K562 (cell line): Measurements from ENCODE around the gene IQCM. TPM values are rescaled to one million over a fixed set of nuclear protein-coding genes. Genes with fewer than 3 reads are reported as not detected.

Experiments used
- ATAC-seq: fragments of 200-7000 bp; cut with Tn5 transposase; 3 replicates; pipeline ENCODE4 v1.9.1; 2020; ENCODE audit warnings: moderate library complexity
- BruUV-seq: library from RNA; stranded (reverse); fragments of 400-500 nt; replicated peaks from 2 replicates; lab custom pipeline; 2021; lab: Mats Ljungman, UMichigan
- CTCF ChIA-PET: fragments of 300-600 bp; formaldehyde crosslinking; extraction: SDS; loops from one replicate; lab custom pipeline; 2021; ENCODE audit warnings: low intra/inter-chr PET ratio; lab: Yijun Ruan, JAX
- POLR2A ChIA-PET: fragments of 300-600, 350-650 bp; sonication (Branson Sonifier 250); formaldehyde crosslinking; extraction: SDS; loops from one replicate; lab custom pipeline; 2021; ENCODE audit warnings: antibody characterized with exemption, inconsistent platforms; lab: Yijun Ruan, JAX
- DNase-seq, 4 experiments: peaks; one replicate each; pipeline versions ENCODE4 v3.0.0 to v3.0.0-alpha.2; 2011 to 2018; ENCODE audit warnings: low spot score in 3 of 4, mixed read lengths in 3 of 4; ENCODE audit errors: extremely low read depth in 1 of 4
- FAIRE-seq: peaks from 2 replicates; lab custom pipeline; 2011; peaks lifted over from hg19 to GRCh38; lab: Jason Lieb, UNC
- H2AFZ ChIP-seq: 2 replicates; pipeline ENCODE4 v1.6.0; 2011; ENCODE audit warnings: low read depth, low read length, control low read depth, inconsistent platforms
- H3K27ac ChIP-seq: fragments of 200-600 bp; 3 replicates; pipeline ENCODE4 v1.8.0; 2011; ENCODE audit warnings: low read depth, mild to moderate bottlenecking, control low read depth, inconsistent platforms, low read length, moderate library complexity, mixed read lengths; ENCODE audit errors: extremely low read depth
- H3K27me3 ChIP-seq, 2 experiments: fragments of 300-600 bp in 1 of 2; 2 replicates in 1 of 2; 3 replicates in 1 of 2; pipeline versions ENCODE4 v1.6.0 to v1.8.0; 2011; ENCODE audit warnings: inconsistent platforms in 2 of 2, low read length in 2 of 2, mild to moderate bottlenecking in 1 of 2, mixed read lengths in 1 of 2, moderate library complexity in 1 of 2; ENCODE audit not compliant: control insufficient read depth in 2 of 2, insufficient read depth in 2 of 2
- H3K36me3 ChIP-seq: fragments of 300-600 bp; 3 replicates; pipeline ENCODE4 v1.8.0; 2011; ENCODE audit warnings: mild to moderate bottlenecking, low read length, inconsistent platforms; ENCODE audit not compliant: control insufficient read depth, insufficient read depth
- H3K4me1 ChIP-seq, 2 experiments: fragments of 200-600 bp in 1 of 2; replicated peaks in 1 of 2; 2 replicates in 1 of 2; 3 replicates in 1 of 2; pipeline versions ENCODE4 v1.5.1 to v1.8.0; 2011; ENCODE audit warnings: inconsistent platforms in 2 of 2, low read length in 2 of 2, mild to moderate bottlenecking in 1 of 2, mixed read lengths in 1 of 2, moderate library complexity in 1 of 2; ENCODE audit not compliant: control insufficient read depth in 2 of 2, insufficient read depth in 2 of 2
- H3K4me2 ChIP-seq: 2 replicates; pipeline ENCODE4 v1.6.1; 2011; ENCODE audit warnings: low read length, control low read depth, inconsistent platforms, mixed read lengths; ENCODE audit not compliant: insufficient read depth
- H3K4me3 ChIP-seq: fragments of 200-600 bp; sonication (generic), shearing (Covaris generic); 2 replicates; pipeline ENCODE4 v1.5.1; 2016; ENCODE audit warnings: control low read depth, inconsistent platforms
- H3K79me2 ChIP-seq: fragments of 200-600 bp; 3 replicates; pipeline ENCODE4 v1.8.0; 2011; ENCODE audit warnings: low read length, inconsistent platforms; ENCODE audit not compliant: control insufficient read depth, insufficient read depth
- H3K9ac ChIP-seq, 2 experiments: 2 replicates each; pipeline versions ENCODE4 v1.6.0 to v1.6.1; 2011; ENCODE audit warnings: low read depth in 2 of 2, low read length in 2 of 2, control low read depth in 1 of 2, inconsistent platforms in 1 of 2, mild to moderate bottlenecking in 1 of 2, mixed read lengths in 1 of 2; ENCODE audit not compliant: insufficient read depth in 1 of 2
- H3K9me1 ChIP-seq: one replicate; pipeline ENCODE4 v1.6.0; 2011; ENCODE audit warnings: inconsistent platforms, mild to moderate bottlenecking, low read length, moderate library complexity; ENCODE audit not compliant: control insufficient read depth, insufficient read depth
- H3K9me3 ChIP-seq: replicated peaks from 2 replicates; pipeline ENCODE4 v1.5.1; 2011; ENCODE audit warnings: low read depth, low read length, inconsistent platforms; ENCODE audit not compliant: control insufficient read depth, insufficient read depth
- H4K20me1 ChIP-seq: replicated peaks from 2 replicates; pipeline ENCODE4 v1.6.1; 2011; ENCODE audit warnings: low read length, inconsistent platforms, mixed read lengths; ENCODE audit not compliant: control insufficient read depth, insufficient read depth
- CBFA2T2 ChIP-seq: fragments of 450-650 bp; conservative IDR thresholded peaks from 2 replicates; pipeline ENCODE4 v1.6.1; 2017; ENCODE audit warnings: mild to moderate bottlenecking
- CREBBP ChIP-seq: IDR thresholded peaks from one replicate; pipeline ENCODE4 v1.6.1; 2012; ENCODE audit warnings: low read depth, mild to moderate bottlenecking, control low read depth, inconsistent platforms, low read length
- ELF2 ChIP-seq: fragments of 250-450 bp; sonication (Bioruptor Pico); IDR thresholded peaks from 2 replicates; pipeline ENCODE4 v1.5.0; 2021; ENCODE audit warnings: mild to moderate bottlenecking
- HIVEP1 ChIP-seq: fragments of 250-450 bp; sonication (Bioruptor Pico); IDR thresholded peaks from 2 replicates; pipeline ENCODE4 v1.4.0; 2020; ENCODE audit warnings: mild to moderate bottlenecking
- PHB ChIP-seq: fragments of 250-450 bp; sonication (Bioruptor Pico); IDR thresholded peaks from 2 replicates; pipeline ENCODE4 v1.5.0; 2021
- SRSF7 ChIP-seq: fragments of 200-400 bp; formaldehyde crosslinking; optimal IDR thresholded peaks from 2 replicates; pipeline ENCODE3; 2017; ENCODE audit warnings: mild to moderate bottlenecking, low read depth, low read length
- TCF7 ChIP-seq: sonication (generic); IDR thresholded peaks from 2 replicates; pipeline ENCODE4 v1.6.1; 2016; ENCODE audit warnings: antibody characterized with exemption, borderline replicate concordance
- XRCC5 ChIP-seq: fragments of 200-400 bp; formaldehyde crosslinking; IDR thresholded peaks from 2 replicates; pipeline ENCODE4 v1.6.1; 2017; ENCODE audit warnings: low read depth, mild to moderate bottlenecking, low read length
- ZKSCAN8 ChIP-seq: fragments of 200-800 bp; sonication (Bioruptor generic); IDR thresholded peaks from 2 replicates; pipeline ENCODE4 v1.6.1; 2016; ENCODE audit warnings: missing genetic modification characterization, missing compliant biosample characterization
- ZNF143 ChIP-seq: sonication (generic); formaldehyde crosslinking; IDR thresholded peaks from 2 replicates; pipeline ENCODE4 v1.9.0; 2022; ENCODE audit warnings: mild to moderate bottlenecking, missing genetic modification reagents
- WGBS: fragments of 100-300 bp; shearing (Covaris generic); methylation state at CpG from one replicate; pipeline ENCODE4 v1.1.6; 2016; ENCODE audit warnings: low coverage, mixed read lengths; ENCODE audit not compliant: insufficient coverage; ENCODE audit errors: missing lambda C conversion rate; 5-methylcytosine and 5-hydroxymethylcytosine counted together
- in situ Hi-C: fragments of 300-500 bp; cut with MboI; formaldehyde crosslinking; loops from 4 replicates; pipeline ENCODE4 v1.15.0; 2018; ENCODE audit warnings: inconsistent platforms, mixed read lengths
- intact Hi-C: fragments of 100-400 bp; cut with micrococcal nuclease; formaldehyde crosslinking; loops from 2 replicates; pipeline ENCODE4 v1.14.2; 2022
- polyA plus RNA-seq, 8 experiments: library from polyadenylated mRNA; depleted of rRNA in 4 of 8; stranded (reverse) in 5 of 8; unstranded in 3 of 8; fragments of >200 nt; fragmentation: Nextera tagmentation in 2 of 8; fragmentation: Illumina TruSeq in 1 of 8; extraction: Ambion mirVana in 2 of 8; extraction: Trizol in 1 of 8; gene quantifications; 2 replicates each; pipeline versions ENCODE4 v1.2.1 to v1.2.3, GENCODE V29; 2011 to 2014; ENCODE audit warnings: inconsistent platforms in 1 of 8, missing spikeins in 1 of 8
- total RNA-seq, 7 experiments: library from RNA; depleted of rRNA in 6 of 7; stranded (reverse); fragments of >200 nt in 6 of 7; fragmentation: Illumina TruSeq in 2 of 7; extraction: Trizol in 2 of 7; gene quantifications; 2 replicates each; pipeline versions ENCODE4 v1.2.1 to v1.2.3, GENCODE V29; 2011 to 2021; ENCODE audit warnings: low replicate concordance in 1 of 7
- TF ChIP-seq, protein P1 (sequence below), 2 experiments: fragments of 450-650 bp; IDR thresholded peaks; 2 replicates each; pipeline ENCODE4 v1.6.1; 2016; ENCODE audit warnings: mild to moderate bottlenecking in 2 of 2, borderline replicate concordance in 1 of 2, low read depth in 1 of 2, moderate library complexity in 1 of 2
- TF ChIP-seq, protein P2 (sequence below): fragments of 450-650 bp; conservative IDR thresholded peaks from 2 replicates; pipeline ENCODE4 v1.6.1; 2016; ENCODE audit warnings: missing genetic modification characterization, low read depth, mild to moderate bottlenecking, control low read depth, missing compliant biosample characterization
- TF ChIP-seq, protein P3 (sequence below): sonication (generic); formaldehyde crosslinking; IDR thresholded peaks from 2 replicates; pipeline ENCODE4 v1.8.0; 2023; ENCODE audit warnings: mild to moderate bottlenecking, missing genetic modification reagents

The IQCM gene
- total and polyA plus RNA-seq, 9 of the 15 experiments (the other 6 are each of a cell fraction or from before 2014, with no cell fraction given) = not detected

DNA sequence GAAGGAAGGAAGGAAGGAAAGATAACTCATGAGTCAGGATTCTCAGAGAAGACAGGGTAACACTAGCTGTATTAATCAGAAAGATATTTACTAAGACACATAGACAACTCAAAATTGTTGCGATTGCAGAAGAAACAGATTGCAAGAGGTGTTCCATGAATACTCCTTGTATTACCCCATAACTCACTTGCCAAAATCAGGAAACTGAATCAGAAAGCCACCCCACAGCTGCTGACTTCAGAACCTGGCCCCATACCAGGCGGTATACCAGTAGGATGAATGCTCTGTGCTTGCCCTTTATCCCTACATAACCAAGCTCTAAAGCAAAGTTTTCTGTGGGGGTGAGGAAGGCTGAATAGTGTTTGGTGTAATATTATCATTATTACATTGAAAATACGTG is 468.5 kb downstream of the IQCM start:
- H3K9me3 ChIP-seq = no peaks in the 10 kb centered on the region
- no peaks in the 10 kb centered on the region for H3K27me3 ChIP-seq
- H3K4me2 ChIP-seq = no peak overlapping the region
- ChIA-PET CTCF (no interaction called here), POLR2A (no interaction called here)
- no peaks in the 10 kb centered on the region for H3K9me1 ChIP-seq
- H2AFZ ChIP-seq = no peak overlapping the region
- in situ Hi-C loops (no loop called here), intact Hi-C loops (no loop called here)
- no peak overlapping the region for H3K4me3 ChIP-seq
- H3K4me1 ChIP-seq = no peaks in the 10 kb centered on the region
- H3K79me2 ChIP-seq = no peaks in the 10 kb centered on the region
- H3K27ac ChIP-seq = no peak overlapping the region
- TF ChIP-seq HIVEP1 (CRISPR knock-in tag) (no peak), PHB (CRISPR knock-in tag) (no peak), ELF2 (no peak), ZNF143 (CRISPR knock-in tag) (no peak), CREBBP (no peak), TCF7 (no peak), XRCC5 (no peak), CBFA2T2 (no peak), ZKSCAN8 (CRISPR knock-in tag) (no peak), SRSF7 (no peak)
- TF ChIP-seq, protein P1, sequence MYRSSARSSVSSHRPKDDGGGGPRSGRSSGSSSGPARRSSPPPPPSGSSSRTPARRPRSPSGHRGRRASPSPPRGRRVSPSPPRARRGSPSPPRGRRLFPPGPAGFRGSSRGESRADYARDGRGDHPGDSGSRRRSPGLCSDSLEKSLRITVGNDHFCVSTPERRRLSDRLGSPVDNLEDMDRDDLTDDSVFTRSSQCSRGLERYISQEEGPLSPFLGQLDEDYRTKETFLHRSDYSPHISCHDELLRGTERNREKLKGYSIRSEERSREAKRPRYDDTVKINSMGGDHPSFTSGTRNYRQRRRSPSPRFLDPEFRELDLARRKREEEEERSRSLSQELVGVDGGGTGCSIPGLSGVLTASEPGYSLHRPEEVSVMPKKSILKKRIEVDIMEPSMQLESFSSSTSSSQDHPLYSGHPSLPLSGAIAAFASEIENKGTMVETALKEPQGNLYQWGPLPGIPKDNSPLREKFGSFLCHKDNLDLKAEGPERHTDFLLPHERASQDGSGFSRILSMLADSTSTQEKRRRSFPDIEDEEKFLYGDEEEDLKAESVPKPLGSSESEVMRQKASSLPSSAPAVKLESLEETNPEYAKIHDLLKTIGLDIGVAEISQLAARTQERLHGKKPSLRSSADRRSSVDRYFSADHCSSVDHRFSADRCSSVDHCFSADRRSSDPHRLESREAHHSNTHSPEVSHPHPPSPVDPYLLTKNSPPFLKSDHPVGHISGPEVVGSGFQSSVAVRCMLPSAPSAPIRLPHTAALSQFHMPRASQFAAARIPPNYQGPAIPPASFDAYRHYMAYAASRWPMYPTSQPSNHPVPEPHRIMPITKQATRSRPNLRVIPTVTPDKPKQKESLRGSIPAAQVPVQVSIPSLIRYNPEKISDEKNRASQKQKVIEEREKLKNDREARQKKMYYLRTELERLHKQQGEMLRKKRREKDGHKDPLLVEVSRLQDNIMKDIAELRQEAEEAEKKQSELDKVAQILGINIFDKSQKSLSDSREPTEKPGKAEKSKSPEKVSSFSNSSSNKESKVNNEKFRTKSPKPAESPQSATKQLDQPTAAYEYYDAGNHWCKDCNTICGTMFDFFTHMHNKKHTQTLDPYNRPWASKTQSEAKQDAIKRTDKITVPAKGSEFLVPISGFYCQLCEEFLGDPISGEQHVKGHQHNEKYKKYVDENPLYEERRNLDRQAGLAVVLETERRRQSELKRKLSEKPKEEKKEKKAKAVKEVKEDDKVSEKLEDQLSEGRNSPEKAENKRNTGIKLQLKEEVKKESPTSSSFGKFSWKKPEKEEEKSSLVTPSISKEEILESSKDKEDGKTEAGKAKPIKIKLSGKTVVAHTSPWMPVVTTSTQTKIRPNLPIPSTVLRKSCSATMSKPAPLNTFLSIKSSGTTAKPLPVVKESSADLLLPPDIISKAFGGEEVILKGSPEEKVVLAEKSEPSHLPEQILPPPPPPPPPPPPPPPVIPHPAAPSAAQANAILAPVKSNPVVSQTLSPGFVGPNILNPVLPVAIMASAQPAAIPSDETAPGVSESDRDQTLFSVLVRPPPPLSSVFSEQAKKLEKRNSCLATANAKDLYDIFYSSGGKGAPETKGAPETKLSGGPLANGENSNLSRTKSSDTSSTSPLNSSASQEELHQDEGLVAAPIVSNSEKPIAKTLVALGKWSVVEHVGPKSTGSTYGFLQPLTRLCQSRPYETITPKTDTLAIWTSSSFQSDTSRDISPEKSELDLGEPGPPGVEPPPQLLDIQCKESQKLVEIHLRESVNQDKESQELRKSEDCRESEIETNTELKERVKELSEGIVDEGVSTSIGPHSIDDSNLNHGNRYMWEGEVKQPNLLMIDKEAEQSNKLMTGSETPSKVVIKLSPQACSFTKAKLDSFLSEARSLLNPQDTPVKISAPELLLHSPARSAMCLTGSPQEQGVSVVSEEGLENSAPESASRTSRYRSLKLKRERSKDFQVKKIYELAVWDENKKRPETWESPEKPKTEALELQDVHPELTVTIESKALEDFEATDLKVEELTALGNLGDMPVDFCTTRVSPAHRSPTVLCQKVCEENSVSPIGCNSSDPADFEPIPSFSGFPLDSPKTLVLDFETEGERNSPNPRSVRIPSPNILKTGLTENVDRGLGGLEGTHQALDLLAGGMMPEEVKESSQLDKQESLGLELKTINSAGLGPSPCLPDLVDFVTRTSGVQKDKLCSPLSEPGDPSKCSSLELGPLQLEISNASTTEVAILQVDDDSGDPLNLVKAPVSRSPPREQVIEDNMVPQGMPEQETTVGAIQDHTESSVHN (IDR thresholded peaks at IDR 0.05; ENCODE audit: borderline replicate concordance in 1 of 2, low read depth in 1 of 2) = no peak
- TF ChIP-seq, protein P2, sequence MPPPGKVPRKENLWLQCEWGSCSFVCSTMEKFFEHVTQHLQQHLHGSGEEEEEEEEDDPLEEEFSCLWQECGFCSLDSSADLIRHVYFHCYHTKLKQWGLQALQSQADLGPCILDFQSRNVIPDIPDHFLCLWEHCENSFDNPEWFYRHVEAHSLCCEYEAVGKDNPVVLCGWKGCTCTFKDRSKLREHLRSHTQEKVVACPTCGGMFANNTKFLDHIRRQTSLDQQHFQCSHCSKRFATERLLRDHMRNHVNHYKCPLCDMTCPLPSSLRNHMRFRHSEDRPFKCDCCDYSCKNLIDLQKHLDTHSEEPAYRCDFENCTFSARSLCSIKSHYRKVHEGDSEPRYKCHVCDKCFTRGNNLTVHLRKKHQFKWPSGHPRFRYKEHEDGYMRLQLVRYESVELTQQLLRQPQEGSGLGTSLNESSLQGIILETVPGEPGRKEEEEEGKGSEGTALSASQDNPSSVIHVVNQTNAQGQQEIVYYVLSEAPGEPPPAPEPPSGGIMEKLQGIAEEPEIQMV = no peak
- TF ChIP-seq, protein P3, sequence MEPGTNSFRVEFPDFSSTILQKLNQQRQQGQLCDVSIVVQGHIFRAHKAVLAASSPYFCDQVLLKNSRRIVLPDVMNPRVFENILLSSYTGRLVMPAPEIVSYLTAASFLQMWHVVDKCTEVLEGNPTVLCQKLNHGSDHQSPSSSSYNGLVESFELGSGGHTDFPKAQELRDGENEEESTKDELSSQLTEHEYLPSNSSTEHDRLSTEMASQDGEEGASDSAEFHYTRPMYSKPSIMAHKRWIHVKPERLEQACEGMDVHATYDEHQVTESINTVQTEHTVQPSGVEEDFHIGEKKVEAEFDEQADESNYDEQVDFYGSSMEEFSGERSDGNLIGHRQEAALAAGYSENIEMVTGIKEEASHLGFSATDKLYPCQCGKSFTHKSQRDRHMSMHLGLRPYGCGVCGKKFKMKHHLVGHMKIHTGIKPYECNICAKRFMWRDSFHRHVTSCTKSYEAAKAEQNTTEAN (CRISPR knock-in tag) = no peak
- no TSS peak for BruUV-seq
- no peak for ATAC-seq
- H4K20me1 ChIP-seq = no peaks in the 10 kb centered on the region
- H3K9ac ChIP-seq = no peak overlapping the region
- no peak for FAIRE-seq
- WGBS = 0% methylated on average over 3 of the region's 3 CpGs
- DNase-seq = no peak
- H3K36me3 ChIP-seq = no peaks in the 10 kb centered on the region
